ENCODE measurements around the gene MAP3K3.

MAP3K3 gene

GRCh38 chr17:63621684-63622573, at the start of gene MAP3K3:
Gene MAP3K3, plus strand, starts transcription at chr17:63622417. Its CDS starts 343 bp downstream, at chr17:63622760.
- TF ChIP-seq, protein P1, sequence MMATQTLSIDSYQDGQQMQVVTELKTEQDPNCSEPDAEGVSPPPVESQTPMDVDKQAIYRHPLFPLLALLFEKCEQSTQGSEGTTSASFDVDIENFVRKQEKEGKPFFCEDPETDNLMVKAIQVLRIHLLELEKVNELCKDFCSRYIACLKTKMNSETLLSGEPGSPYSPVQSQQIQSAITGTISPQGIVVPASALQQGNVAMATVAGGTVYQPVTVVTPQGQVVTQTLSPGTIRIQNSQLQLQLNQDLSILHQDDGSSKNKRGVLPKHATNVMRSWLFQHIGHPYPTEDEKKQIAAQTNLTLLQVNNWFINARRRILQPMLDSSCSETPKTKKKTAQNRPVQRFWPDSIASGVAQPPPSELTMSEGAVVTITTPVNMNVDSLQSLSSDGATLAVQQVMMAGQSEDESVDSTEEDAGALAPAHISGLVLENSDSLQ (IDR thresholded peaks at IDR 0.05): peak; percentile 100
- TF ChIP-seq CTBP1 (IDR thresholded peaks at IDR 0.05; ENCODE audit: borderline replicate concordance): 0 out of 2 replicates have a peak, but pooled peaks have one; percentile 33
- peak; percentile 97; the same call in 1 of the 2 replicates for TF ChIP-seq HDGF (IDR thresholded peaks at IDR 0.05; ENCODE audit: borderline replicate concordance)
- no peak; the same call in 1 of the 2 replicates for TF ChIP-seq L3MBTL2 (conservative IDR thresholded peaks at IDR 0.05)
- ChIA-PET CTCF (interaction anchor here (0.8 to 1.2 kb wide), 5 partner anchors 10 to 143 kb away, joined by 3 to 18 read pairs (median 4); partner anchors contain the start of gene TACO1), POLR2A (interaction anchor here (0.5 to 1.6 kb wide), 37 partner anchors 9 to 240 kb away, joined by 3 to 19 read pairs (median 3); partner anchors contain the start of genes CCDC47 and TACO1)
- DNase-seq (ENCODE audit: extremely low spot score): peak; percentile 99

DNA sequence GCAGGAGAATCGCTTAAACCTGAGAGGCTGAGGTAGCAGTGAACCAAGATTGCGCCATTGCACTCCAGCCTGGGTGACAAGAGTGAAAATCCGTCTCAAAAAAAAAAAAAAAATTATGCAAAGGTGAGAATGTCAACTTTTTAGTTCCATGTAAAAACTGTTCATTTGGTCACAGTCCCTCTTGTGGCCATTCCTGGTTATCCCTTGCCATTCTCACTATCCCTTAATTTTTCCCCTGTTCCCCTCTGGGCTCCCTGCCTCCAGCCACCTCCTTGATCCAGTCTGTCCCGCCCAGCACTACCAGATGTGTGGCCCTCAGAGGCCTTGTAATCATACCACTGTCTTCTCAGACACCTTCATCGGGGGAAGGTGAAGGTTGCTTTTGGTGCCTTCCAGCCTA, 48.6 kb upstream of the MAP3K3 start:
- ChIA-PET POLR2A (no interaction called here), CTCF (interaction anchor here (1.2 kb wide), 1 partner anchor 39 kb away, joined by 3 read pairs; no protein-coding TSS in a partner anchor)
- no peak for TF ChIP-seq NFRKB (IDR thresholded peaks at IDR 0.05)
- no peak for TF ChIP-seq L3MBTL2 (conservative IDR thresholded peaks at IDR 0.05)
- peak; percentile 68 for TF ChIP-seq ZNF384 (IDR thresholded peaks at IDR 0.05)
- no peak for TF ChIP-seq BHLHE40 (IDR thresholded peaks at IDR 0.05; ENCODE audit: borderline replicate concordance)
- TF ChIP-seq ELF4 (IDR thresholded peaks at IDR 0.05): no peak
- no peak for TF ChIP-seq LEF1 (IDR thresholded peaks at IDR 0.05; ENCODE audit: borderline replicate concordance)
- DNase-seq (ENCODE audit: extremely low spot score): peak; percentile 53

- DNase-seq (ENCODE audit: extremely low spot score): no peak
- TF ChIP-seq TARDBP (IDR thresholded peaks at IDR 0.05): no peak
- no peak for TF ChIP-seq SP1 (IDR thresholded peaks at IDR 0.05)
- TF ChIP-seq L3MBTL2 (conservative IDR thresholded peaks at IDR 0.05): no peak
- no peak for TF ChIP-seq HDGF (IDR thresholded peaks at IDR 0.05; ENCODE audit: borderline replicate concordance)
- TF ChIP-seq ARNT (IDR thresholded peaks at IDR 0.05): no peak
- TF ChIP-seq SUZ12 (IDR thresholded peaks at IDR 0.05): no peak
- no peak for TF ChIP-seq FOXM1 (IDR thresholded peaks at IDR 0.05; ENCODE audit: borderline replicate concordance)
- no peak for TF ChIP-seq ELF4 (IDR thresholded peaks at IDR 0.05)
- TF ChIP-seq CTBP1 (IDR thresholded peaks at IDR 0.05; ENCODE audit: borderline replicate concordance): no peak
- no peak for TF ChIP-seq FOXK2 (IDR thresholded peaks at IDR 0.05)
- no peak for TF ChIP-seq ZNF384 (IDR thresholded peaks at IDR 0.05)
- TF ChIP-seq NFRKB (IDR thresholded peaks at IDR 0.05): no peak
- no peak for TF ChIP-seq FOXA1 (IDR thresholded peaks at IDR 0.05)
- CTCF ChIA-PET: interaction anchor here (0.7 kb wide), 2 partner anchors 10 to 25 kb away, joined by 3 read pairs; no protein-coding TSS in a partner anchor
- POLR2A ChIA-PET: interaction anchor here (0.7 kb wide), 1 partner anchor 1604 kb away, joined by 3 read pairs; no protein-coding TSS in a partner anchor
Observed at GRCh38 chr17:63578027-63578768, 44.0 kb upstream of the MAP3K3 start.

GRCh38 chr17:63578769-63579111, 43.5 kb upstream of the MAP3K3 start:
- TF ChIP-seq FOXM1 (IDR thresholded peaks at IDR 0.05; ENCODE audit: borderline replicate concordance) (no peak), SP1 (IDR thresholded peaks at IDR 0.05) (no peak), LEF1 (IDR thresholded peaks at IDR 0.05; ENCODE audit: borderline replicate concordance) (no peak), ZNF384 (IDR thresholded peaks at IDR 0.05) (no peak), CTBP1 (IDR thresholded peaks at IDR 0.05; ENCODE audit: borderline replicate concordance) (no peak), ARNT (IDR thresholded peaks at IDR 0.05) (no peak), ELF4 (IDR thresholded peaks at IDR 0.05) (no peak), SUZ12 (IDR thresholded peaks at IDR 0.05) (no peak), BHLHE40 (IDR thresholded peaks at IDR 0.05; ENCODE audit: borderline replicate concordance) (no peak), FOXA1 (IDR thresholded peaks at IDR 0.05) (no peak), FOXK2 (IDR thresholded peaks at IDR 0.05) (no peak), HDGF (IDR thresholded peaks at IDR 0.05; ENCODE audit: borderline replicate concordance) (no peak), TARDBP (IDR thresholded peaks at IDR 0.05) (no peak), NFRKB (IDR thresholded peaks at IDR 0.05) (no peak), L3MBTL2 (conservative IDR thresholded peaks at IDR 0.05) (no peak)
- TF ChIP-seq, protein P1 (IDR thresholded peaks at IDR 0.05): no peak
- DNase-seq (ENCODE audit: extremely low spot score): no peak
- ChIA-PET CTCF (interaction anchor here (0.7 kb wide), 1 partner anchor 10 kb away, joined by 3 read pairs; no protein-coding TSS in a partner anchor), POLR2A (interaction anchor here (0.7 kb wide), 1 partner anchor 1605 kb away, joined by 3 read pairs; no protein-coding TSS in a partner anchor)

GRCh38 chr17:63579633-63580032, 42.6 kb upstream of the MAP3K3 start:
- CTCF ChIA-PET: no interaction called here
- TF ChIP-seq SUZ12 (IDR thresholded peaks at IDR 0.05): no peak
- TF ChIP-seq NFRKB (IDR thresholded peaks at IDR 0.05): no peak
- no peak for TF ChIP-seq L3MBTL2 (conservative IDR thresholded peaks at IDR 0.05)
- no peak for TF ChIP-seq ELF4 (IDR thresholded peaks at IDR 0.05)
- no peak for TF ChIP-seq HDGF (IDR thresholded peaks at IDR 0.05; ENCODE audit: borderline replicate concordance)
- TF ChIP-seq FOXK2 (IDR thresholded peaks at IDR 0.05): no peak
- no peak for TF ChIP-seq LEF1 (IDR thresholded peaks at IDR 0.05; ENCODE audit: borderline replicate concordance)
- TF ChIP-seq ZNF384 (IDR thresholded peaks at IDR 0.05): no peak
- TF ChIP-seq BHLHE40 (IDR thresholded peaks at IDR 0.05; ENCODE audit: borderline replicate concordance): no peak
- TF ChIP-seq, protein P1 (IDR thresholded peaks at IDR 0.05): no peak
- no peak for TF ChIP-seq TARDBP (IDR thresholded peaks at IDR 0.05)
- no peak for TF ChIP-seq FOXM1 (IDR thresholded peaks at IDR 0.05; ENCODE audit: borderline replicate concordance)
- TF ChIP-seq ARNT (IDR thresholded peaks at IDR 0.05): no peak
- TF ChIP-seq SP1 (IDR thresholded peaks at IDR 0.05): no peak
- no peak for DNase-seq (ENCODE audit: extremely low spot score)
- POLR2A ChIA-PET: no interaction called here

Measured in HEK293T (cell line).